ENCODE measurements around the gene HNRNPA2B1. TPM values are rescaled to one million over a fixed set of nuclear protein-coding genes. Genes with fewer than 3 reads are reported as not detected.

HNRNPA2B1 gene
- total RNA-seq, 1 experiment from 2014 or later, result 1,101 TPM

GRCh38 chr7:26157520-26158105 lies 42.9 kb downstream of the HNRNPA2B1 start:
- no peaks in the 10 kb centered on the region; the same call in 1 of the 2 replicates for H3K27me3 Mint-ChIP-seq (ENCODE audit: low read depth)
- CTCF ChIA-PET, result interaction anchor here (1.2 to 1.5 kb wide), 3 partner anchors 9 to 212 kb away, joined by 3 to 4 read pairs (median 4); no protein-coding TSS in a partner anchor
- TF ChIP-seq ZNF263 (CRISPR knock-in tag; IDR thresholded peaks at IDR 0.05; ENCODE audit: low read depth) (no peak), ZNF219 (CRISPR knock-in tag; IDR thresholded peaks at IDR 0.05; ENCODE audit: borderline replicate concordance) (no peak), ZNF121 (CRISPR knock-in tag; IDR thresholded peaks at IDR 0.05) (no peak), NFYB (CRISPR knock-in tag; conservative IDR thresholded peaks at IDR 0.05; ENCODE audit: low read depth) (no peak), OVOL2 (CRISPR knock-in tag; IDR thresholded peaks at IDR 0.05; ENCODE audit: borderline replicate concordance) (no peak), FOXK1 (CRISPR knock-in tag; IDR thresholded peaks at IDR 0.05) (no peak), GTF2I (CRISPR knock-in tag; conservative IDR thresholded peaks at IDR 0.05) (no peak), GRHL2 (CRISPR knock-in tag; IDR thresholded peaks at IDR 0.05; ENCODE audit: insufficient replicate concordance, severe bottlenecking) (no peak), ZNF512 (CRISPR knock-in tag; IDR thresholded peaks at IDR 0.05; ENCODE audit: borderline replicate concordance) (no peak), ZNF138 (CRISPR knock-in tag; conservative IDR thresholded peaks at IDR 0.05) (no peak), ATF6 (CRISPR knock-in tag; IDR thresholded peaks at IDR 0.05) (no peak), SP1 (CRISPR knock-in tag; conservative IDR thresholded peaks at IDR 0.05) (no peak), ZNF416 (CRISPR knock-in tag; IDR thresholded peaks at IDR 0.05) (no peak)
- TF ChIP-seq, protein P1, sequence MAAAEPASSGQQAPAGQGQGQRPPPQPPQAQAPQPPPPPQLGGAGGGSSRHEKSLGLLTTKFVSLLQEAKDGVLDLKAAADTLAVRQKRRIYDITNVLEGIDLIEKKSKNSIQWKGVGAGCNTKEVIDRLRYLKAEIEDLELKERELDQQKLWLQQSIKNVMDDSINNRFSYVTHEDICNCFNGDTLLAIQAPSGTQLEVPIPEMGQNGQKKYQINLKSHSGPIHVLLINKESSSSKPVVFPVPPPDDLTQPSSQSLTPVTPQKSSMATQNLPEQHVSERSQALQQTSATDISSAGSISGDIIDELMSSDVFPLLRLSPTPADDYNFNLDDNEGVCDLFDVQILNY (CRISPR knock-in tag; IDR thresholded peaks at IDR 0.05), result no peak
- TF ChIP-seq, protein P2, sequence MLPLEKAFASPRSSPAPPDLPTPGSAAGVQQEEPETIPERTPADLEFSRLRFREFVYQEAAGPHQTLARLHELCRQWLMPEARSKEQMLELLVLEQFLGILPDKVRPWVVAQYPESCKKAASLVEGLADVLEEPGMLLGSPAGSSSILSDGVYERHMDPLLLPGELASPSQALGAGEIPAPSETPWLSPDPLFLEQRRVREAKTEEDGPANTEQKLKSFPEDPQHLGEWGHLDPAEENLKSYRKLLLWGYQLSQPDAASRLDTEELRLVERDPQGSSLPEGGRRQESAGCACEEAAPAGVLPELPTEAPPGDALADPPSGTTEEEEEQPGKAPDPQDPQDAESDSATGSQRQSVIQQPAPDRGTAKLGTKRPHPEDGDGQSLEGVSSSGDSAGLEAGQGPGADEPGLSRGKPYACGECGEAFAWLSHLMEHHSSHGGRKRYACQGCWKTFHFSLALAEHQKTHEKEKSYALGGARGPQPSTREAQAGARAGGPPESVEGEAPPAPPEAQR (CRISPR knock-in tag; IDR thresholded peaks at IDR 0.05), result no peak

GRCh38 chr7:26156451-26157420 lies 43.8 kb downstream of the HNRNPA2B1 start:
- Mint-ChIP-seq H3K4me3 (peak overlapping the region; percentile 23; the same call in 1 of the 2 replicates), H3K27me3 (ENCODE audit: low read depth) (no peaks in the 10 kb centered on the region; the same call in 1 of the 2 replicates), H3K36me3 (peaks cover 5% of the 10 kb centered on the region), H3K4me1 (peaks cover 84% of the 10 kb centered on the region), H3K9me3 (no peaks in the 10 kb centered on the region), H3K27ac (peak overlapping the region; percentile 68)
- ChIA-PET CTCF (interaction anchor here (1.2 to 1.5 kb wide), 2 partner anchors 9 to 78 kb away, joined by 4 read pairs; no protein-coding TSS in a partner anchor), POLR2A (interaction anchor here (1.1 to 3.0 kb wide), 2 partner anchors 9 to 32 kb away, joined by 3 to 15 read pairs; no protein-coding TSS in a partner anchor)
- ATAC-seq, result no peak
- no peak for DNase-seq (ENCODE audit: low spot score)
- no peak for TF ChIP-seq RORB (CRISPR knock-in tag; IDR thresholded peaks at IDR 0.05)
- no peak for TF ChIP-seq TP53 (CRISPR knock-in tag; IDR thresholded peaks at IDR 0.05)
- TF ChIP-seq, protein P3, sequence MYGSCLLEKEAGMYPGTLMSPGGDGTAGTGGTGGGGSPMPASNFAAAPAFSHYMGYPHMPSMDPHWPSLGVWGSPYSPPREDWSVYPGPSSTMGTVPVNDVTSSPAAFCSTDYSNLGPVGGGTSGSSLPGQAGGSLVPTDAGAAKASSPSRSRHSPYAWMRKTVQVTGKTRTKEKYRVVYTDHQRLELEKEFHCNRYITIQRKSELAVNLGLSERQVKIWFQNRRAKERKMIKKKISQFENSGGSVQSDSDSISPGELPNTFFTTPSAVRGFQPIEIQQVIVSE (CRISPR knock-in tag; IDR thresholded peaks at IDR 0.05; ENCODE audit: borderline replicate concordance), result no peak
- no peak for TF ChIP-seq RELA (CRISPR knock-in tag; IDR thresholded peaks at IDR 0.05; ENCODE audit: borderline replicate concordance)
- no peak for TF ChIP-seq ZNF671 (CRISPR knock-in tag; IDR thresholded peaks at IDR 0.05)
- TF ChIP-seq ATF6 (CRISPR knock-in tag; IDR thresholded peaks at IDR 0.05), result no peak
- TF ChIP-seq JAZF1 (CRISPR knock-in tag; IDR thresholded peaks at IDR 0.05), result no peak
- TF ChIP-seq SP1 (CRISPR knock-in tag; conservative IDR thresholded peaks at IDR 0.05), result no peak
- no peak for TF ChIP-seq ZBTB21 (CRISPR knock-in tag; IDR thresholded peaks at IDR 0.05; ENCODE audit: borderline replicate concordance)
- TF ChIP-seq SOX15 (CRISPR knock-in tag; IDR thresholded peaks at IDR 0.05), result no peak

More at GRCh38 chr7:26157520-26158105, 42.9 kb downstream of the HNRNPA2B1 start:
- no peak overlapping the region for H3K4me3 Mint-ChIP-seq
- DNase-seq (ENCODE audit: low spot score) (no peak), ATAC-seq (no peak)
- peaks cover 10% of the 10 kb centered on the region for H3K36me3 Mint-ChIP-seq
- POLR2A ChIA-PET, result interaction anchor here (1.1 kb wide), 1 partner anchor 8 kb away, joined by 3 read pairs; no protein-coding TSS in a partner anchor
- H3K4me1 Mint-ChIP-seq, result peaks cover 88% of the 10 kb centered on the region
- no peaks in the 10 kb centered on the region for H3K9me3 Mint-ChIP-seq
- no peak overlapping the region for H3K27ac Mint-ChIP-seq
